GM12873 (cell line): ENCODE results near the gene ANKRD39.

Experiments
- CTCF ChIP-seq: IDR thresholded peaks from 2 replicates; pipeline ENCODE4 v1.5.1; 2012; ENCODE audit warnings: low read depth, mild to moderate bottlenecking, moderate library complexity, low read length, control low read depth; ENCODE audit not compliant: insufficient read depth; ENCODE audit errors: missing control alignments

ANKRD39 gene

DNA sequence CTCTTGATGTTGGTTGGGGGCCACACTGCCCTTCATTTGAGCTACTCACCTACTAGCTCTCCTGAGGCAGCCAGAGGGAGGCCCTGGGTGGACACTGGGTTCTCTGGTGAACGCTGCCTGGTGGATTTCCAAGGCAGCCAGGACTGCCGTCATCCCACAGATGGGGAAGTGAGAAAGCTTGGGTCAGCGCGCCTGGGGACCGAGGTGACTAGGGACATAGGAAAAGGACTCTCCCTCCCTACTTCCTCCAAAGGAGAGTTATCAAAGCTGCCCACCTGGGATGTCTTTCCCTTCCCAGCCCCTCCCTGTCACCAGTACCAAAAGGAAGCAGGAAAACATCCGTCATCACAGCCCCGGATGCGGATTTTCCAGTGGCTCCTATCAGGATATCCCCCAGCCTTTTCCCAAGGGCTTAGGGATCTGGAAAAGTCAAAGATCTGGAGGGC, 15.9 kb upstream of the ANKRD39 start:
- no peak for TF ChIP-seq CTCF

DNA sequence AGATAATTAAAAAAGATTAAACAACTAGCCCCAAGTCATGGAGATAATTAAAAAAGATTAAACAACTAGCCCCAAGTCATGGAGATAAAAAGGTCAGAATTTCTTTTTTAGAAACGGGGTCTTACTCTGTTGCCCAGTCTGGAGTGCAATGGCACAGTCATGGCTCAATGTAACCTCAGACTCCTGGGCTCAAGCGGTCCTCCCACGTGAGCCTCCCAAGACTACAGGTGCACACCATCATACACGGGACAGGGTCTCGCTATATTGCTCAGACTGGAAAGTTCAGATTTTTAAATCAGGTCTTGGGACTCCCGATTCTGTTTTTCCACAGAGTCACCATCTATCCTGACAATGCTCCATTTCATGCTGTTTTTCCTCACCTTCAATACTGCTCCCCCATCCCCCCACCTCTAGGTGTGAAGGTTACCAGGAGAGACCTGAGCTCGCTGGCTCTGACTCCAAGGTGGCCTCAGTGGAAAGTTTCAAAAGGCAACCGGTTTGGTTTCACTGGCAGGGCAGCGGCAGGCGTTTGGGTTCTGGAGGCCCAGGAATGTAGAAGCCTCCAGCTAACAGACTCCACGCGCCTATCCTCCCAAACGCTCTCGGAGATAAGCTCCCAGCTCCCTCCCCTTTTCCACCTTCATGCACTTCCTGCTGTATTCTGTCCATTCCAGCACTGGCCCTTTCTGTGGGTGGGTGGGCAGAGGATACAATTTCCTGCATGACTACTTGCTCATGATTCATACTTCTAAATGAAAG, 15.0 kb upstream of the ANKRD39 start:
- no peak for TF ChIP-seq CTCF

DNA sequence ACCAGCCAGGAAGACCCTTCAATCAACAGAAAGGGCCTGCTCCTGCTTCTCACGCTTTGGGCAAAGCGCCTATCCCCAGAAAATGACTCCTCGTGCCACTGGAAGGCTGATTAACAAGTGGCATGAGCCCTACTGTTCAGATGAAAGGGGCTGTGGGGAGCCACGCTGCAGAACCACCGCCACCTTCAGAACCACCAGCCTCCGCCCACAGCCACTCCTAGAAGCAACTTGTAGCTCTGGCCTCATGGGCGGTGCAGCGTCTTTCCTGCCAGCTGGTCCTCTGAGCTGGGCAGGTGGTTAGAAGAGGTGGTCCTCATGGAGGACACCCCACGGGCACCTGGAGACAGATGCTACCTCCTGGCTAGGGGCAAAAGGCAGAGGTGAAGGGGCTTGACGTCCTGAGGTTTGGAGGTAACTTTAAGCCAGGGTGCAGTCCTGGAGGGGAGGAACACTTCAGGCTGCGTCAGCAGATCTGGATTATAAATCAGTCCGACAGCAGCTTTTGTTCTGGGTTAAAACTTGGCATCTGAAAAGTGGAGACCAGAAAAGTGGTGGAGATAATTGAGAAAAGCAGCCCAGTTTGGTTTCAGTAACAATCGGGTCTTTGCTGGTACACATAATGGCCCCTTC, 12.9 kb upstream of the ANKRD39 start:
- TF ChIP-seq CTCF = no peak

DNA sequence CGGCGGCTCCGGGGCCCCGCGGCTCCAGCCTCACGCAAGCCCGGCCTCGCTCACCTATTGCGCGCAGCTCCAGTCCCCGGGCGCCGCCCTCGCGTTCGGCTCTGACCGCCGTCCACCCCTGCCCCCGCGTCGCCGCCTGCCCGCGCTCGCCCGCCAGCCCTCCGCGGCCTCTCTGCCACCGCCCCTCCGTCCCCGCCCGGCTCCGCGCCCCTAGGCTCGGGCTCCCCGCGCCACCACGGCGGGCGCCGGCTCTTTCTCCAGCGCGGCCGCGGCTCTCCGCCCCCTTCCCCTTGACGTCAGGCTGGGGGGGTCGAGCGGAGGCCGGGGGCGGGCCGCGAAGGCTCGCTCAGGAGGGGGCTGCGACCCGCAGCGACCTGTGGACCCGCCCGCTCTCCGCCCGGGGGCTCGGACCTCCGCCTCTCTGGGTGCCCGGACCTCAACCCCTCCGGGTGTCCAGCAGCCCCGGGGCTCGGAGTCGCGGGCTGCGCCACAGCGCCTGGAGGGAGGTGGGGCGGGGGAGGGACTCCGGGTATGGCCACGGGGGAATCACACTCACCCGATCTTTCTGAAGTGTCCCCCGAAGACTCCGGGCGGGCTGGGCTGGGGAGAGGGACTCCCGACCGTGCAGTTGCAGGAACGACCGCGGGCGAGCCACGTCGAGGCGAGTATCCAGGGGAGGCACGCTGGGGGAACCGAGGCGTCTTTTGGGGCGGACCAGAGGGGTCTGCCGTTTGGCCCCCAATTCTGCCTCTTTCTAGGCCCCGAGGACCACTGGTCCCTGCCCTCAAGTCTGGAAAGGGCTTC, 12.2 kb upstream of the ANKRD39 start, which contains the start of gene SEMA4C:
SEMA4C (minus strand) TSS at position 259 of the 804 bp plus-strand sequence. CDS start 2,194 bp downstream, outside the sequence.
- TF ChIP-seq CTCF = no peak

- TF ChIP-seq CTCF = no peak
Observed at GRCh38 chr2:96869281-96869821, 11.5 kb upstream of the ANKRD39 start.

DNA sequence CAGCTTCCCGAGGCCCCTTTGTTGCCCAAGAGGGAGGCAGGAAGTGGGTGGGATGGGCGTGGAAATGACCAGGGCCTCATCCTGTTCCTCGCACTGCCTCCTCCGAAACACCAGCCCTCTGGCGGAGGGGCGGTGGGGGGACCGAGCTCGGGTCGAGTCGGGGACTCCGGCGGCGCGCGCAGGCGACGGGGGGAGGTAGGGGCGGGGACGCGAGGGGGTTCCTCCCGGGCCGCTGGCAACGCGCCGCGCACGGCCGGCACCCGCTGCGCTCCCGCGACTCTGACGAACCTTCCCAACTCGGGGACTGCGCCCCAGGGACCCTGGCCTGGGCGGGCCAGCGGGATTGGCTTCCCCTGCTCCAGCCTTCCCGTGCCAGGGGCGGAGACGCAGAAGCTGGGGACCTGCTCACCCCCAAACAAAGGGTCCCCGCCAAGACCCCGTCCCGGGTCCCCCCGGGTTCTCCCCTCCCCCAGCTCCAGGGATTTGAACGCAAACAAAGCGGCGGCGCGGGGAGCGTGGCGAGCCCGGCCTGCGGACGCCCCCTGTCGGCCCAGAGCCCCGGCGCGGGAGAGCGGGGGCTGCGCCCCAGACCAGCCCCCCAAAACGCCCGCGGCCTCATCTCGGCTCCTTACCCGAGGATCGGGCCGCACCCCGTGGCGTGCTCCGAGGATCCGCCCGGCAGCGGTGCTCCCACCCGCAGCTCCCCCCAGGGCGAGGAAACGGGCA, 10.9 kb upstream of the ANKRD39 start:
- TF ChIP-seq CTCF = peak; percentile 66
